AG09309 (cell line): ENCODE measurements around the gene FAM184B.
A peak's percentile ranks its signal among the peaks of the same experiment; 100 is the strongest.

ENCODE experiments used
- DNase-seq: peaks from one replicate; pipeline ENCODE4 v3.0.0-alpha.2; 2010; ENCODE audit warnings: low read depth
- H3K4me3 ChIP-seq: 2 replicates; pipeline ENCODE4 v1.5.1; 2011; ENCODE audit warnings: mild to moderate bottlenecking, low read depth, low read length, moderate library complexity; ENCODE audit not compliant: control insufficient read depth
- TF ChIP-seq, protein P1 (sequence below): IDR thresholded peaks from 2 replicates; pipeline ENCODE4 v1.5.1; 2011; ENCODE audit warnings: mild to moderate bottlenecking, low read depth, low read length, inconsistent platforms; ENCODE audit not compliant: insufficient read depth, control insufficient read depth; ENCODE audit errors: missing control alignments

Gene FAM184B

DNA sequence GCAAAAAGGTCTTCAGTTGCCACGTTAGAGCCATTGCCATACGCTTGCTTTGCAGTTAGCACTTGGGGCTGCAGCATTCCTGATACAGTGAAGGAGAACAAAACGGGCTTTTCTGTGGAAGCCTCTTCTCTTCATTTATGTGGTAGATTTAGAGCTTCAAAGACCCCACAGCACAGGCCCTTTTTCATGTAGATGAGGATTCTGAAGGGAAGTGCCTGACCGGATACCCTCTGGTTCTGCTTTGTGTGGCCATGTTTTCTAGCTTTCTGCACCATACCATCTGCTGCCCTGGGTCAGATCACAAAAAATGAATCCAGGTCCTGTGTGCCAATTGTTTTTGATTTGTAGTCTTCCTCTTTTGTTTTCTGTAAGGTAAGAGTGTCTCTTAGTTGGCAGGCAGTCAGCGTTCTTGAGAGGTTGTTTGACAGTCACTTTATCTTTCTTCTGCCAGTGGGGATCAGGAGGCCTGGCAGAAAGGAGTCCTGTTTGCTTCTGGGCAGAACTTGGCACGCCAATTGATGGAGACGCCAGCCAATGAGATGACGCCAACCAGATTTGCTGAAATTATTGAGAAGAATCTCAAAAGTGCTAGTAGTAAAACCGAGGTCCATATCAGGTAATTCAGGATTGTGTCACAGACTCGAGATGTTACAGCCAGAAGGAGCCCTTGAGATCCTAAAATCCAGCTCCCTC is 196.8 kb downstream of the FAM184B start:
- no peak overlapping the region for H3K4me3 ChIP-seq

DNA sequence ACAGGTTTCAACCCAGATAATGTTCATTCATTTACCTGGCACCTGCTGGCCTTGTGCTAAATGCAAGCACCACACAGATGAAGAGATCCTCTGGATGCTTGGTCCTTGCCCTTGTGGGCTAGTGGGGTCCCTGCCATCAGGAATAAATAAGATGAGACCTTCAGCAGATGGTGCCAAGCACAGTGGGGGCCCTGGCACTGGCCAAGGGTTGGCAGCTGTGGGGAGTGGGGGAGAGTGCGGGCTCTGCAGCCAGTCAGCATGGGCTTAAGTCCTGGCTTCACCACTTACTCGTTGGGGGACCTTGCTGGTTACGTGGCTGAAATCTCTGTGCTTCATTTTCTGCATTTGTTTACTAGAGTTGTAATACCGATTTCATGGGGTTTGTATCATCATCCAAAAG is 197.5 kb downstream of the FAM184B start:
- TF ChIP-seq, protein P1, sequence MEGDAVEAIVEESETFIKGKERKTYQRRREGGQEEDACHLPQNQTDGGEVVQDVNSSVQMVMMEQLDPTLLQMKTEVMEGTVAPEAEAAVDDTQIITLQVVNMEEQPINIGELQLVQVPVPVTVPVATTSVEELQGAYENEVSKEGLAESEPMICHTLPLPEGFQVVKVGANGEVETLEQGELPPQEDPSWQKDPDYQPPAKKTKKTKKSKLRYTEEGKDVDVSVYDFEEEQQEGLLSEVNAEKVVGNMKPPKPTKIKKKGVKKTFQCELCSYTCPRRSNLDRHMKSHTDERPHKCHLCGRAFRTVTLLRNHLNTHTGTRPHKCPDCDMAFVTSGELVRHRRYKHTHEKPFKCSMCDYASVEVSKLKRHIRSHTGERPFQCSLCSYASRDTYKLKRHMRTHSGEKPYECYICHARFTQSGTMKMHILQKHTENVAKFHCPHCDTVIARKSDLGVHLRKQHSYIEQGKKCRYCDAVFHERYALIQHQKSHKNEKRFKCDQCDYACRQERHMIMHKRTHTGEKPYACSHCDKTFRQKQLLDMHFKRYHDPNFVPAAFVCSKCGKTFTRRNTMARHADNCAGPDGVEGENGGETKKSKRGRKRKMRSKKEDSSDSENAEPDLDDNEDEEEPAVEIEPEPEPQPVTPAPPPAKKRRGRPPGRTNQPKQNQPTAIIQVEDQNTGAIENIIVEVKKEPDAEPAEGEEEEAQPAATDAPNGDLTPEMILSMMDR = no peak
- DNase-seq = no peak
- no peak overlapping the region for H3K4me3 ChIP-seq

More for the DNA sequence above, 196.8 kb downstream of the FAM184B start:
- TF ChIP-seq, protein P1 = no peak
- no peak for DNase-seq

- TF ChIP-seq, protein P1 = no peak
- DNase-seq = no peak
- H3K4me3 ChIP-seq = no peak overlapping the region
Measured at GRCh38 chr4:17583276-17583675, 198.1 kb downstream of the FAM184B start.

DNA sequence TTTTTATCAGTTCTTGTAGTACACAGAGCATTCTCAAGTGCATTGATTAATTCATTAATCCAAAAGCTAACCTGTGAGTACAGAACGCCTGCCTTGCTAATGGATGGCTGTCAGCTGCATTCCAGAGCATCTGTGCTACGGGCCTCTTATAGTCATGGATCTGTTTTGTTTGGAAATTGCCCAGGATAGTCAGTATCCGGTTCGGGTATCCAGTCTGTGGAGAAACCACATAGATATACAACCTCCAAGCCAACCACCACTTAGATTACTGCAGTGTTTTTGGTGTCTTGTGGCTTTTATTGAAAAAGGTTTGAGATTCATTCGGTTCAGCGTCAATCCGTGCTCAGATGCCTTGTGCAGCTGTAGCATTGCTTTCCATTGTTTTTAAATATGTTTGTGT is 200.5 kb downstream of the FAM184B start:
- H3K4me3 ChIP-seq = no peak overlapping the region
- TF ChIP-seq, protein P1 = no peak
- DNase-seq = peak; percentile 31
